Ishikawa (cell line): ENCODE data around the gene FSCN2.

Experiments used
- CEBPB ChIP-seq: IDR thresholded peaks from 2 replicates; pipeline ENCODE4 v1.6.1; 2012
- CREB1 ChIP-seq: IDR thresholded peaks from 2 replicates; pipeline ENCODE4 v1.6.1; 2012; ENCODE audit warnings: low read depth
- EGR1 ChIP-seq: IDR thresholded peaks from 2 replicates; pipeline ENCODE4 v1.6.1; 2012
- EP300 ChIP-seq: IDR thresholded peaks from 2 replicates; pipeline ENCODE4 v1.6.1; 2012; ENCODE audit warnings: borderline replicate concordance
- FOXM1 ChIP-seq: IDR thresholded peaks from 2 replicates; pipeline ENCODE4 v1.6.1; 2012; ENCODE audit warnings: low read depth, borderline replicate concordance
- MAX ChIP-seq: IDR thresholded peaks from 2 replicates; pipeline ENCODE4 v1.6.1; 2012
- NFIC ChIP-seq: IDR thresholded peaks from 2 replicates; pipeline ENCODE4 v1.6.1; 2012
- RAD21 ChIP-seq: IDR thresholded peaks from 2 replicates; pipeline ENCODE4 v1.6.1; 2012; ENCODE audit warnings: low read depth
- REST ChIP-seq: IDR thresholded peaks from 2 replicates; pipeline ENCODE4 v1.6.1; 2012; ENCODE audit warnings: low read depth, mild to moderate bottlenecking
- TAF1 ChIP-seq: IDR thresholded peaks from 2 replicates; pipeline ENCODE4 v1.6.1; 2012; ENCODE audit warnings: low read depth, mild to moderate bottlenecking
- TCF12 ChIP-seq: IDR thresholded peaks from 2 replicates; pipeline ENCODE4 v1.6.1; 2012; ENCODE audit warnings: low read depth
- TEAD4 ChIP-seq: IDR thresholded peaks from 2 replicates; pipeline ENCODE4 v1.6.1; 2012
- USF1 ChIP-seq: IDR thresholded peaks from 2 replicates; pipeline ENCODE4 v1.6.1; 2012
- YY1 ChIP-seq: IDR thresholded peaks from 2 replicates; pipeline ENCODE4 v1.6.1; 2012; ENCODE audit warnings: low read depth
- ZBTB7A ChIP-seq: IDR thresholded peaks from 2 replicates; pipeline ENCODE4 v1.6.1; 2012; ENCODE audit warnings: low read depth

The FSCN2 gene

GRCh38 chr17:81528384-81528650 is 140 bp downstream of the FSCN2 start:
- no peak for TF ChIP-seq TEAD4
- no peak for TF ChIP-seq MAX
- TF ChIP-seq FOXM1 = no peak

GRCh38 chr17:81528651-81529436 is 667 bp downstream of the FSCN2 start:
- no peak for TF ChIP-seq USF1
- TF ChIP-seq TEAD4 = no peak
- no peak; the same call in 1 of the 2 replicates for TF ChIP-seq MAX
- no peak for TF ChIP-seq CREB1
- no peak for TF ChIP-seq FOXM1
- no peak for TF ChIP-seq TCF12
- no peak for TF ChIP-seq CEBPB
- no peak for TF ChIP-seq YY1
- TF ChIP-seq TAF1 = no peak
- no peak for TF ChIP-seq ZBTB7A
- no peak for TF ChIP-seq NFIC
- TF ChIP-seq REST = no peak
- no peak for TF ChIP-seq EP300
- no peak for TF ChIP-seq EGR1
- TF ChIP-seq RAD21 = no peak

- TF ChIP-seq CREB1 (no peak), YY1 (no peak), REST (no peak), EGR1 (no peak), MAX (no peak), TCF12 (no peak), TEAD4 (no peak), NFIC (no peak), RAD21 (no peak), EP300 (no peak), USF1 (no peak), TAF1 (no peak), FOXM1 (no peak), CEBPB (no peak), ZBTB7A (no peak)
These were observed 1.2 kb downstream of the FSCN2 start for GRCh38 chr17:81529437-81529803.

- TF ChIP-seq ZBTB7A (no peak), USF1 (no peak), TCF12 (no peak), TAF1 (no peak), NFIC (no peak), MAX (no peak), EP300 (no peak), FOXM1 (no peak), REST (no peak), YY1 (no peak), CEBPB (no peak), CREB1 (no peak), RAD21 (no peak), TEAD4 (no peak), EGR1 (no peak)
These were observed 4.5 kb downstream of the FSCN2 start for GRCh38 chr17:81532490-81533287.
